Activated T-helper 1 cell treated with anti-CD3 and anti-CD28 coated beads, Interleukin-2, amount 50 U/mL, for 16 hours (primary cell): ENCODE results near the gene DNAH17.

ENCODE experiments used
- DNase-seq, 2 donors: peaks; one replicate each; pipeline ENCODE4 v3.0.0-alpha.2; 2020; ENCODE audit warnings: low read depth in 1 of 2, low spot score in 1 of 2

DNAH17 gene

GRCh38 chr17:78605429-78605828, 28.2 kb upstream of the DNAH17 start:
- no peak for DNase-seq

- DNase-seq = no peak
Observed at GRCh38 chr17:78602246-78602645, 25.1 kb upstream of the DNAH17 start.

- DNase-seq = no peak
Observed at GRCh38 chr17:78601577-78602190, 24.5 kb upstream of the DNAH17 start.

- no peak for DNase-seq
Observed at GRCh38 chr17:78600181-78600721, 23.1 kb upstream of the DNAH17 start.

GRCh38 chr17:78599419-78599818, 22.2 kb upstream of the DNAH17 start:
- no peak for DNase-seq

- DNase-seq = no peak
Observed at GRCh38 chr17:78598013-78598471, 20.8 kb upstream of the DNAH17 start.

- DNase-seq = no peak
Observed at GRCh38 chr17:78596871-78597764, 19.9 kb upstream of the DNAH17 start.

- no peak for DNase-seq
Observed at GRCh38 chr17:78595135-78595810, 18.1 kb upstream of the DNAH17 start.

- DNase-seq = no peak
Observed at GRCh38 chr17:78592991-78593329, 15.8 kb upstream of the DNAH17 start.

GRCh38 chr17:78591263-78591671, 14.1 kb upstream of the DNAH17 start:
- DNase-seq = no peak

- DNase-seq = no peak
Observed at GRCh38 chr17:78589885-78590284, 12.7 kb upstream of the DNAH17 start.

GRCh38 chr17:78589031-78589675, 12.0 kb upstream of the DNAH17 start:
- DNase-seq = no peak

- no peak for DNase-seq
Observed at GRCh38 chr17:78588258-78589030, 11.2 kb upstream of the DNAH17 start.

- no peak for DNase-seq
Observed at GRCh38 chr17:78585006-78585630, 7.9 kb upstream of the DNAH17 start.

GRCh38 chr17:78583091-78583490, 5.9 kb upstream of the DNAH17 start:
- DNase-seq = no peak

GRCh38 chr17:78581304-78581703, 4.1 kb upstream of the DNAH17 start:
- no peak for DNase-seq

- DNase-seq = no peak
Observed at GRCh38 chr17:78580277-78580804, 3.1 kb upstream of the DNAH17 start.

GRCh38 chr17:78576389-78577112, 645 bp downstream of the DNAH17 start:
- DNase-seq = no peak

- no peak for DNase-seq
Observed at GRCh38 chr17:78575899-78576298, 1.3 kb downstream of the DNAH17 start.
